HCT116 (cell line): Measurements from ENCODE around the gene ZCWPW1. TPM values are rescaled to one million over a fixed set of nuclear protein-coding genes. Genes with fewer than 3 reads are reported as not detected.

Source experiments
- ATAC-seq: fragments of 200-7000 bp; cut with Tn5 transposase; 2 replicates; pipeline ENCODE4 v1.9.1; 2020; ENCODE audit warnings: mild to moderate bottlenecking, moderate library complexity
- BruUV-seq: library from RNA; stranded (reverse); fragments of 400-500 nt; replicated peaks from 2 replicates; lab custom pipeline; 2021; lab: Mats Ljungman, UMichigan
- CTCF ChIA-PET: fragments of 300-600 bp; sonication (Branson Sonifier 250); formaldehyde crosslinking; loops from one replicate; lab custom pipeline; 2021; ENCODE audit warnings: antibody characterized with exemption; lab: Charles Lee
- POLR2A ChIA-PET: fragments of 300-600, 350-600 bp; sonication (Branson Sonifier 250); formaldehyde crosslinking; loops from one replicate; lab custom pipeline; 2021; ENCODE audit warnings: antibody characterized with exemption; lab: Charles Lee
- RAD21 ChIA-PET, 2 experiments: fragments of 300-600 bp; sonication (Branson Sonifier 250); formaldehyde crosslinking; loops; one replicate each; lab custom pipeline; 2023; ENCODE audit warnings: low total read pairs in 2 of 2; ENCODE audit not compliant: uncharacterized antibody in 2 of 2, unreplicated experiment in 2 of 2, low non-redundant PET in 1 of 2; lab: Charles Lee
- DNase-seq: peaks from one replicate; pipeline ENCODE4 v3.0.0-alpha.2; 2010; ENCODE audit warnings: low read depth, low spot score
- H2AFZ ChIP-seq: fragments of 200-600 bp; shearing (Covaris generic), sonication (generic); 2 replicates; pipeline ENCODE4 v1.6.1; 2017; ENCODE audit warnings: low read depth, mixed run types, mixed read lengths, antibody characterized with exemption, low read length; ENCODE audit not compliant: poor library complexity, severe bottlenecking
- H3K27ac ChIP-seq: 2 replicates; pipeline ENCODE4 v1.5.1; 2012; ENCODE audit warnings: low read depth, low read length
- H3K27me3 ChIP-seq: fragments of 200-600 bp; sonication (generic); 2 replicates; pipeline ENCODE4 v1.6.1; 2016; ENCODE audit warnings: mixed run types, low read length, mixed read lengths; ENCODE audit not compliant: insufficient read depth
- H3K36me3 ChIP-seq, 2 experiments: fragments of 200-500 bp in 1 of 2; fragments of 200-600 bp in 1 of 2; sonication (Bioruptor generic) in 1 of 2; sonication (generic) in 1 of 2; 2 replicates each; pipeline versions ENCODE4 v1.5.1 to v1.6.1; 2014 to 2016; ENCODE audit warnings: low read length in 2 of 2, inconsistent platforms in 1 of 2, mixed read lengths in 1 of 2, mixed run types in 1 of 2; ENCODE audit not compliant: insufficient read depth in 2 of 2, control insufficient read depth in 1 of 2
- H3K4me1 ChIP-seq, 2 experiments: fragments of 200-600 bp in 1 of 2; sonication (generic) in 1 of 2; 2 replicates each; pipeline versions ENCODE4 v1.5.1 to v1.6.1; 2012 to 2017; ENCODE audit warnings: low read length in 2 of 2, inconsistent platforms in 1 of 2, mild to moderate bottlenecking in 1 of 2, mixed read lengths in 1 of 2, mixed run types in 1 of 2, moderate library complexity in 1 of 2; ENCODE audit not compliant: insufficient read depth in 2 of 2, control insufficient read depth in 1 of 2
- H3K4me2 ChIP-seq: fragments of 200-600 bp; sonication (generic); 2 replicates; pipeline ENCODE4 v1.6.1; 2017; ENCODE audit warnings: mixed run types, low read length, mixed read lengths
- H3K4me3 ChIP-seq, 2 experiments: fragments of 200-600 bp in 1 of 2; sonication (generic) in 1 of 2; replicated peaks in 1 of 2; 2 replicates each; pipeline ENCODE4 v1.5.1; 2011 to 2016; ENCODE audit warnings: low read length in 2 of 2, control low read depth in 1 of 2, low read depth in 1 of 2, mild to moderate bottlenecking in 1 of 2, mixed read lengths in 1 of 2, mixed run types in 1 of 2
- H3K79me2 ChIP-seq: fragments of 200-600 bp; sonication (generic); 2 replicates; pipeline ENCODE4 v1.6.1; 2017; ENCODE audit warnings: mild to moderate bottlenecking, mixed run types, low read length, moderate library complexity, mixed read lengths; ENCODE audit not compliant: insufficient read depth
- H3K9ac ChIP-seq: fragments of 200-600 bp; sonication (generic); 2 replicates; pipeline ENCODE4 v1.6.1; 2016; ENCODE audit warnings: low read length, mixed read lengths
- H3K9me2 ChIP-seq: fragments of 200-600 bp; sonication (generic), shearing (Covaris generic); 2 replicates; pipeline ENCODE4 v1.6.1; 2017; ENCODE audit warnings: mixed run types, mild to moderate bottlenecking, moderate library complexity; ENCODE audit not compliant: insufficient read depth
- H3K9me3 ChIP-seq, 2 experiments: fragments of 200-500 bp in 1 of 2; fragments of 200-600 bp in 1 of 2; sonication (Bioruptor generic) in 1 of 2; sonication (generic) in 1 of 2; 2 replicates each; pipeline ENCODE4 v1.6.1; 2014 to 2017; ENCODE audit warnings: low read length in 2 of 2, mixed read lengths in 2 of 2, inconsistent platforms in 1 of 2, low read depth in 1 of 2, mild to moderate bottlenecking in 1 of 2, mixed run types in 1 of 2, moderate library complexity in 1 of 2; ENCODE audit not compliant: control insufficient read depth in 1 of 2, insufficient read depth in 1 of 2
- H4K20me1 ChIP-seq: fragments of 200-600 bp; sonication (generic), shearing (Covaris generic); 2 replicates; pipeline ENCODE4 v1.6.1; 2017; ENCODE audit warnings: mixed run types, mild to moderate bottlenecking, moderate library complexity; ENCODE audit not compliant: insufficient read depth
- CBX3 ChIP-seq: IDR thresholded peaks from 2 replicates; pipeline ENCODE4 v1.6.1; 2012; ENCODE audit warnings: low read depth
- CEBPB ChIP-seq: IDR thresholded peaks from 2 replicates; pipeline ENCODE4 v1.6.1; 2012; ENCODE audit warnings: low read depth
- ELF1 ChIP-seq: IDR thresholded peaks from 2 replicates; pipeline ENCODE4 v1.6.1; 2012; ENCODE audit warnings: low read depth, borderline replicate concordance
- EZH2 ChIP-seq: fragments of 200-600 bp; sonication (generic); IDR thresholded peaks from 2 replicates; pipeline ENCODE4 v1.6.1; 2017; ENCODE audit warnings: antibody characterized with exemption, mixed run types
- EZH2phosphoT487 ChIP-seq: fragments of 200-600 bp; IDR thresholded peaks from 2 replicates; pipeline ENCODE4 v1.6.1; 2018; ENCODE audit warnings: antibody characterized with exemption, borderline replicate concordance
- FOSL1 ChIP-seq: IDR thresholded peaks from 2 replicates; pipeline ENCODE4 v1.6.1; 2012; ENCODE audit warnings: low read depth
- JUND ChIP-seq: IDR thresholded peaks from 2 replicates; pipeline ENCODE4 v1.6.1; 2012
- RAD21 ChIP-seq: IDR thresholded peaks from 2 replicates; pipeline ENCODE4 v1.6.1; 2012; ENCODE audit warnings: low read depth, mild to moderate bottlenecking
- SIN3A ChIP-seq: IDR thresholded peaks from 2 replicates; pipeline ENCODE4 v1.6.1; 2012; ENCODE audit warnings: low read depth
- TCF7L2 ChIP-seq: IDR thresholded peaks from 2 replicates; pipeline ENCODE4 v1.7.0; 2011; ENCODE audit warnings: borderline replicate concordance, inconsistent platforms; ENCODE audit not compliant: insufficient read depth, insufficient read length; ENCODE audit errors: extremely low read depth
- YY1 ChIP-seq: IDR thresholded peaks from 2 replicates; pipeline ENCODE4 v1.6.1; 2011; ENCODE audit warnings: low read length, low read depth, moderate library complexity, mild to moderate bottlenecking; ENCODE audit not compliant: insufficient replicate concordance; ENCODE audit errors: extremely low read depth
- ZFX ChIP-seq: fragments of 450-650 bp; IDR thresholded peaks from 2 replicates; pipeline ENCODE4 v1.6.1; 2017
- ZNF274 ChIP-seq: fragments of 200-500 bp; sonication (Bioruptor generic); IDR thresholded peaks from 2 replicates; pipeline ENCODE4 v1.6.1; 2014; ENCODE audit warnings: mild to moderate bottlenecking, low read depth, low read length, inconsistent platforms
- intact Hi-C: fragments of 100-400 bp; cut with micrococcal nuclease; formaldehyde crosslinking; loops from 2 replicates; pipeline ENCODE4 v1.10.0; 2022
- total RNA-seq: library from RNA; stranded (reverse); gene quantifications from one replicate; pipeline ENCODE4 v1.2.1, GENCODE V29; 2021; ENCODE audit not compliant: unreplicated experiment
- TF ChIP-seq, protein P1 (sequence below): IDR thresholded peaks from 2 replicates; pipeline ENCODE4 v1.6.1; 2012; ENCODE audit warnings: low read depth
- TF ChIP-seq, protein P2 (sequence below): IDR thresholded peaks from 2 replicates; pipeline ENCODE4 v1.6.1; 2012

Gene ZCWPW1
- total RNA-seq, 1 experiment from 2014 or later = 1.5 TPM

- Histone ChIP-seq H3K27ac (no peak overlapping the region), H4K20me1 (no peaks in the 10 kb centered on the region)
These were observed 59.4 kb downstream of the ZCWPW1 start for GRCh38 chr7:100369105-100369504.

More at GRCh38 chr7:100369105-100369504, 59.4 kb downstream of the ZCWPW1 start:
- ATAC-seq = no peak
- ChIA-PET RAD21 (no interaction called here), POLR2A (no interaction called here), CTCF (no interaction called here)
- Histone ChIP-seq H3K9me3 (no peaks in the 10 kb centered on the region), H3K27me3 (no peaks in the 10 kb centered on the region), H3K4me1 (no peaks in the 10 kb centered on the region), H3K36me3 (0 out of 4 replicates have a peak, but pooled peaks cover 0 to 2% of the 10 kb centered on the region in 2 experiments), H3K9ac (no peak overlapping the region), H2AFZ (no peak overlapping the region), H3K4me3 (no peak overlapping the region), H3K79me2 (no peaks in the 10 kb centered on the region), H3K4me2 (no peak overlapping the region), H3K9me2 (no peaks in the 10 kb centered on the region)
- TSS peak; percentile 12 for BruUV-seq
- DNase-seq = no peak
- intact Hi-C loops = no loop called here
- TF ChIP-seq CBX3 = no peak
- TF ChIP-seq ZNF274 = no peak
- TF ChIP-seq FOSL1 = no peak
- no peak for TF ChIP-seq TCF7L2
- TF ChIP-seq EZH2 = no peak
- TF ChIP-seq ZFX = no peak
- TF ChIP-seq YY1 = no peak
- TF ChIP-seq, protein P1, sequence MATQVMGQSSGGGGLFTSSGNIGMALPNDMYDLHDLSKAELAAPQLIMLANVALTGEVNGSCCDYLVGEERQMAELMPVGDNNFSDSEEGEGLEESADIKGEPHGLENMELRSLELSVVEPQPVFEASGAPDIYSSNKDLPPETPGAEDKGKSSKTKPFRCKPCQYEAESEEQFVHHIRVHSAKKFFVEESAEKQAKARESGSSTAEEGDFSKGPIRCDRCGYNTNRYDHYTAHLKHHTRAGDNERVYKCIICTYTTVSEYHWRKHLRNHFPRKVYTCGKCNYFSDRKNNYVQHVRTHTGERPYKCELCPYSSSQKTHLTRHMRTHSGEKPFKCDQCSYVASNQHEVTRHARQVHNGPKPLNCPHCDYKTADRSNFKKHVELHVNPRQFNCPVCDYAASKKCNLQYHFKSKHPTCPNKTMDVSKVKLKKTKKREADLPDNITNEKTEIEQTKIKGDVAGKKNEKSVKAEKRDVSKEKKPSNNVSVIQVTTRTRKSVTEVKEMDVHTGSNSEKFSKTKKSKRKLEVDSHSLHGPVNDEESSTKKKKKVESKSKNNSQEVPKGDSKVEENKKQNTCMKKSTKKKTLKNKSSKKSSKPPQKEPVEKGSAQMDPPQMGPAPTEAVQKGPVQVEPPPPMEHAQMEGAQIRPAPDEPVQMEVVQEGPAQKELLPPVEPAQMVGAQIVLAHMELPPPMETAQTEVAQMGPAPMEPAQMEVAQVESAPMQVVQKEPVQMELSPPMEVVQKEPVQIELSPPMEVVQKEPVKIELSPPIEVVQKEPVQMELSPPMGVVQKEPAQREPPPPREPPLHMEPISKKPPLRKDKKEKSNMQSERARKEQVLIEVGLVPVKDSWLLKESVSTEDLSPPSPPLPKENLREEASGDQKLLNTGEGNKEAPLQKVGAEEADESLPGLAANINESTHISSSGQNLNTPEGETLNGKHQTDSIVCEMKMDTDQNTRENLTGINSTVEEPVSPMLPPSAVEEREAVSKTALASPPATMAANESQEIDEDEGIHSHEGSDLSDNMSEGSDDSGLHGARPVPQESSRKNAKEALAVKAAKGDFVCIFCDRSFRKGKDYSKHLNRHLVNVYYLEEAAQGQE = no peak
- no peak for TF ChIP-seq SIN3A
- no peak for TF ChIP-seq ELF1
- no peak for TF ChIP-seq JUND
- TF ChIP-seq, protein P2, sequence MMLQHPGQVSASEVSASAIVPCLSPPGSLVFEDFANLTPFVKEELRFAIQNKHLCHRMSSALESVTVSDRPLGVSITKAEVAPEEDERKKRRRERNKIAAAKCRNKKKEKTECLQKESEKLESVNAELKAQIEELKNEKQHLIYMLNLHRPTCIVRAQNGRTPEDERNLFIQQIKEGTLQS = no peak
- TF ChIP-seq RAD21 = no peak
- TF ChIP-seq CEBPB = no peak
- no peak for TF ChIP-seq EZH2phosphoT487
